Colonic mucosa (tissue), 4 donors: ENCODE results near the gene NTSR1. TPM values are rescaled to one million over a fixed set of nuclear protein-coding genes. Genes with fewer than 3 reads are reported as not detected.

Experiments used
- DNase-seq: peaks from one replicate; pipeline ENCODE4 v3.0.0-alpha.2; 2020
- H3K27ac ChIP-seq: fragments of 200-600 bp; one replicate; pipeline ENCODE4 v1.8.0; 2021
- H3K27me3 ChIP-seq: fragments of 200-600 bp; one replicate; pipeline ENCODE4 v1.8.0; 2021
- H3K36me3 ChIP-seq: fragments of 200-600 bp; one replicate; pipeline ENCODE4 v1.8.0; 2021
- H3K4me1 ChIP-seq: fragments of 200-600 bp; one replicate; pipeline ENCODE4 v1.8.0; 2021; ENCODE audit warnings: mild to moderate bottlenecking
- H3K4me3 ChIP-seq: fragments of 200-600 bp; one replicate; pipeline ENCODE4 v1.8.0; 2021
- H3K9ac ChIP-seq, 2 donors: one replicate each; pipeline ENCODE4 v1.7.0; 2013; ENCODE audit warnings: control low read depth in 2 of 2, low read depth in 2 of 2, low read length in 2 of 2
- H3K9me3 ChIP-seq: fragments of 200-600 bp; one replicate; pipeline ENCODE4 v1.8.0; 2021
- CTCF ChIP-seq: fragments of 200-600 bp; IDR thresholded peaks from one replicate; pipeline ENCODE4 v1.8.0; 2022; ENCODE audit warnings: antibody characterized with exemption, mild to moderate bottlenecking
- intact Hi-C: fragments of 100-400 bp; cut with DNase I; formaldehyde crosslinking; loops from one replicate; pipeline ENCODE4 v1.14.1; 2022
- total RNA-seq, 2 donors: library from RNA; stranded (reverse); fragmentation: NEBNext Ultra II Directional in 1 of 2; extraction: Animal tissue kit (Norgen Biotek cat#: 25700) in 1 of 2; gene quantifications; one replicate each; pipeline ENCODE4 v1.2.1, GENCODE V29; 2021
- donor health status: healthy.
- donor health status: DM: no; HTN: no; CAD: no.
- donor health status: DM: no; HTN: no; CAD: no.

The NTSR1 gene
- total RNA-seq, 2 donors from 2014 or later, result 0.05 to 2.9 TPM

- Histone ChIP-seq H3K9me3 (no peaks in the 10 kb centered on the region), H3K4me3 (no peak overlapping the region), H3K9ac (no peak overlapping the region), H3K27ac (no peak overlapping the region), H3K4me1 (peaks cover 11% of the 10 kb centered on the region), H3K36me3 (no peaks in the 10 kb centered on the region), H3K27me3 (no peaks in the 10 kb centered on the region)
- TF ChIP-seq CTCF, result no peak
- DNase-seq, result no peak
- intact Hi-C loops, result no loop called here
Measured at GRCh38 chr20:62662422-62662821, 46.2 kb upstream of the NTSR1 start.

DNA sequence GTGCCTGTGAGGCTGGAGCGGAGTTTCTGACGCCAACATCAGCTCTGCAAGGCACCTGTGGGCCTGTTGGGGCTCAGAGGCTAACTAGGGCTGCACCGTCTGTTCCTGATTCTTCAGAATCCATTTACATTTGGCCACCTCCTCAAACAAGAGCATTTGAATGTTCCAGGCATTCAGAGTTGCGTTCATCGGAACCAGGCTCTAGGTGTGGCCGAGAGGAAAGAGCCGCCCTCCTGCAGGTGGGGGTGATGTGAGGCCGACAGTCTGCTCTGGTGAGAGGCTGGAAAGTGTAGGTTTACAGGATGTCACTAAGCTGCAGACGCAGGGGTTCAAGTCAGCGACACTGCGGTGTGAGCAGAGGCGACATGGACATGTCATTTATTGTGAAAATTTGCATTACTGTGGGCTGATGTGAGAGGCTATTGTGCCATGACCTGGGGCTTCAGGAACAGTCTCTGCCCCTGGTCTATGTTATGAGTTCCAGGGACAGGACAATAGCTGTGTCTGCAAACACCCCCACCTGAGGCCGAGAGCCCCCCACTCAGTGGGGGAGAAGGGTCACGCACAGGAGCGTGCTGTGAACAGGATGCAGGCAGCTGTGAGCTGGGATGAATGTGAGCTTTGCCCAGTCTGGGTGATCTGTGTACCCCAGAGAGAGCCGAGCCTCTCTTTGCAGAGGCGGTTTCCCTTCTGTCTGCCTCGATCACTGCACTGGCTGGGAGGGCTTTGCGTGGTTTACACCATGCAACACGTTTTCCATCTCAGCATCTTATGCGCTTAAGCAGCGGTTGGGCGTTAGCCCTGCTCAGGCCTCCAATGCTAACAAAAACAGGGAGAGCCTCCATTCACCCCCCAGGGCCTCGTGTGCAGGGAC is 45.3 kb upstream of the NTSR1 start:
- DNase-seq, result no peak
- Histone ChIP-seq H3K4me1 (peaks cover 13% of the 10 kb centered on the region), H3K27me3 (no peaks in the 10 kb centered on the region), H3K9me3 (no peaks in the 10 kb centered on the region), H3K4me3 (no peak overlapping the region), H3K9ac (no peak overlapping the region), H3K27ac (no peak overlapping the region), H3K36me3 (no peaks in the 10 kb centered on the region)
- intact Hi-C loops, result no loop called here
- TF ChIP-seq CTCF, result no peak

GRCh38 chr20:62664019-62664971 is 44.3 kb upstream of the NTSR1 start:
- no peak overlapping the region for H3K27ac ChIP-seq
- H3K4me3 ChIP-seq, result no peak overlapping the region
- no peaks in the 10 kb centered on the region for H3K9me3 ChIP-seq
- no peak for TF ChIP-seq CTCF
- peaks cover 13% of the 10 kb centered on the region for H3K4me1 ChIP-seq
- DNase-seq, result no peak
- no peaks in the 10 kb centered on the region for H3K36me3 ChIP-seq
- intact Hi-C loops, result no loop called here
- no peaks in the 10 kb centered on the region for H3K27me3 ChIP-seq
- no peak overlapping the region for H3K9ac ChIP-seq

DNA sequence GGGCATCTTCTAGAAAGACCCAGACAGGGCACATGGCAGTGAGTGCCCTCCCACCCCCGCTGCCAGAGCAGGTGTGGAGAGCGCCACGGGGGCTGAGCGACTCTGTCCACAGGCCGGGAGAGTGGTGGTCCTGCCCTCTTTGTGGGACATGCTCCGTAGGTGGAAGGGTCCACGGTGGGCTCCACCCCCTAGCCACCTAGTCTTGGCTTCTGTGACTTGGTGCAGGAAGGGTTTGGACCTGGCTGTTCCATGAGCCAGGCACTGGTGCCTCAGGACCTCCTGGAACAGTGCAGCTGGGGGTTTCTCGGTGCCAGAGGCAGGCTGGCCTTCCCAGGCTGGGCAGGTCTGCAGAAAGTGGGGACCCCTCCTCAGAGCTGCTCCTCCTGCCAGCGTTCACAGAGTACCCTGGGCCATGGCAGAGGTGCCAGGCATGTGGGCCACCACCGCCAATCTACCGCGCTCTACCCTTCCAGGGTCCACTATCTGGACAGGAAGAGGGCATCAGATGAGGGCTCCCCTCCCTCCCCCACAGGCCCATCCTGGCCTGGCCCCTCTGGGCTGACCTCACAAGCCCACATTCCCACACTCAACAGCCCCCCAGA is 43.4 kb upstream of the NTSR1 start:
- TF ChIP-seq CTCF, result no peak
- Histone ChIP-seq H3K4me3 (no peak overlapping the region), H3K27ac (no peak overlapping the region), H3K27me3 (no peaks in the 10 kb centered on the region), H3K4me1 (peaks cover 13% of the 10 kb centered on the region), H3K9me3 (no peaks in the 10 kb centered on the region), H3K36me3 (no peaks in the 10 kb centered on the region), H3K9ac (no peak overlapping the region)
- intact Hi-C loops, result loop anchor here (5.0 kb wide), 1 partner anchor 142 kb away; no protein-coding TSS in a partner anchor
- no peak for DNase-seq
